ENCODE measurements around the gene TMUB1.

- TF ChIP-seq POLR2A (IDR thresholded peaks at IDR 0.05) = no peak
- TF ChIP-seq CTCF (IDR thresholded peaks at IDR 0.05) = no peak
Observed at GRCh38 chr7:151122276-151122675, 39.0 kb upstream of the TMUB1 start.
